HFFc6 (cell line): ENCODE results near the gene GP1BB. TPM values are rescaled to one million over a fixed set of nuclear protein-coding genes. Genes with fewer than 3 reads are reported as not detected.

ENCODE experiments used
- DNase-seq: peaks from one replicate; pipeline ENCODE4 v3.0.0-alpha.2; 2018
- H3K27ac Mint-ChIP-seq: 2 replicates; pipeline ENCODE4 v1.8.0; 2020; ENCODE audit warnings: mild to moderate bottlenecking, mixed read lengths
- H3K27me3 Mint-ChIP-seq: 2 replicates; pipeline ENCODE4 v1.8.0; 2021; ENCODE audit warnings: mild to moderate bottlenecking, moderate library complexity, mixed read lengths; ENCODE audit not compliant: insufficient read depth
- H3K36me3 Mint-ChIP-seq: 2 replicates; pipeline ENCODE4 v1.8.0; 2021; ENCODE audit warnings: low read depth, mixed read lengths
- H3K4me1 Mint-ChIP-seq: 2 replicates; pipeline ENCODE4 v1.8.0; 2020; ENCODE audit warnings: low read depth, mixed read lengths
- H3K4me3 Mint-ChIP-seq: 2 replicates; pipeline ENCODE4 v1.8.0; 2020; ENCODE audit warnings: mild to moderate bottlenecking, moderate library complexity, mixed read lengths
- H3K9me3 Mint-ChIP-seq: 2 replicates; pipeline ENCODE4 v1.8.0; 2020; ENCODE audit warnings: mild to moderate bottlenecking, mixed read lengths
- CTCF ChIP-seq: fragments of 200-600 bp; sonication (generic); IDR thresholded peaks from 2 replicates; pipeline ENCODE4 v1.5.0; 2021; ENCODE audit warnings: antibody characterized with exemption, mild to moderate bottlenecking
- total RNA-seq, 6 experiments: library from RNA; stranded (reverse); fragmentation: NEBNext Ultra II Directional; extraction: Animal tissue kit (Norgen Biotek cat#: 25700); gene quantifications; 2 replicates in 1 of 6; 3 replicates in 5 of 6; pipeline ENCODE4 v1.2.3, GENCODE V29; 2021

GP1BB gene
- total RNA-seq, 6 experiments from 2014 or later, result 0.27 to 1.1 (median 0.41) TPM; not detected in 3

- Mint-ChIP-seq H3K36me3 (no peaks in the 10 kb centered on the region), H3K27ac (no peak overlapping the region), H3K4me3 (no peak overlapping the region), H3K9me3 (no peaks in the 10 kb centered on the region), H3K27me3 (peaks cover 1% of the 10 kb centered on the region), H3K4me1 (no peaks in the 10 kb centered on the region)
- no peak for TF ChIP-seq CTCF
- no peak for DNase-seq
These were observed 17.7 kb downstream of the GP1BB start for GRCh38 chr22:19741053-19741452.

GRCh38 chr22:19742160-19743066, 19.1 kb downstream of the GP1BB start:
- no peaks in the 10 kb centered on the region for H3K4me1 Mint-ChIP-seq
- H3K4me3 Mint-ChIP-seq, result no peak overlapping the region
- no peaks in the 10 kb centered on the region for H3K9me3 Mint-ChIP-seq
- H3K36me3 Mint-ChIP-seq, result no peaks in the 10 kb centered on the region
- no peak overlapping the region for H3K27ac Mint-ChIP-seq
- H3K27me3 Mint-ChIP-seq, result peaks cover 1% of the 10 kb centered on the region
- no peak for DNase-seq
- TF ChIP-seq CTCF, result no peak

GRCh38 chr22:19743081-19743480, 19.7 kb downstream of the GP1BB start:
- H3K27me3 Mint-ChIP-seq, result peaks cover 1% of the 10 kb centered on the region
- DNase-seq, result no peak
- no peaks in the 10 kb centered on the region for H3K4me1 Mint-ChIP-seq
- TF ChIP-seq CTCF, result no peak
- H3K9me3 Mint-ChIP-seq, result no peaks in the 10 kb centered on the region
- no peaks in the 10 kb centered on the region for H3K36me3 Mint-ChIP-seq
- no peak overlapping the region for H3K27ac Mint-ChIP-seq
- H3K4me3 Mint-ChIP-seq, result no peak overlapping the region

- no peak for TF ChIP-seq CTCF
- 0 out of 2 replicates have a peak, but pooled peaks cover under 1% of the 10 kb centered on the region for H3K4me1 Mint-ChIP-seq
These were observed 20.3 kb downstream of the GP1BB start for GRCh38 chr22:19743651-19744050.

GRCh38 chr22:19744350-19745006, 21.1 kb downstream of the GP1BB start:
- no peaks in the 10 kb centered on the region for H3K36me3 Mint-ChIP-seq
- H3K9me3 Mint-ChIP-seq, result no peaks in the 10 kb centered on the region
- no peak overlapping the region for H3K4me3 Mint-ChIP-seq
- peaks cover 6% of the 10 kb centered on the region; the same call in 1 of the 2 replicates for H3K4me1 Mint-ChIP-seq
- no peak for DNase-seq
- H3K27me3 Mint-ChIP-seq, result peaks cover 5% of the 10 kb centered on the region
- H3K27ac Mint-ChIP-seq, result no peak overlapping the region
- no peak for TF ChIP-seq CTCF

More at GRCh38 chr22:19743651-19744050, 20.3 kb downstream of the GP1BB start:
- no peaks in the 10 kb centered on the region for H3K36me3 Mint-ChIP-seq
- H3K4me3 Mint-ChIP-seq, result no peak overlapping the region
- no peak overlapping the region for H3K27ac Mint-ChIP-seq
- H3K9me3 Mint-ChIP-seq, result no peaks in the 10 kb centered on the region
- DNase-seq, result no peak
- peaks cover 5% of the 10 kb centered on the region for H3K27me3 Mint-ChIP-seq
